Measurements from ENCODE around the gene ARSI.

ARSI gene

DNA sequence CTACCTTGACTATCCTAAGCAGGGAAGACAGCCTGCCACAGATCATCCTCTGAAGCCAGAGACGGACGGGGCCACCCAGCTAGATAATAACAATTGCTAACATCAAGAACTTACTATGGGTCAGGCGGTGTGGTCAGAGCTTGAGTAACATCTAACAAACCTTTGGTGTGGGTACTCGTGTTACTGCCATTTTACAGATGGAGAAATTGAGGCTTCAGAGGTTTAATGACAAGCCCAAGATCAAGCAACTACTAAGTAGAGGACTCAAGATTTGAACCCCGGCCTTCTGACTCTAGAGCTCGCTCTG, 16.7 kb upstream of the ARSI start:
- no peak for TF ChIP-seq ZNF274 (IDR thresholded peaks at IDR 0.05; ENCODE audit: low read depth, low read length)
- H3K4me3 ChIP-seq (ENCODE audit: low read length), result no peak overlapping the region

DNA sequence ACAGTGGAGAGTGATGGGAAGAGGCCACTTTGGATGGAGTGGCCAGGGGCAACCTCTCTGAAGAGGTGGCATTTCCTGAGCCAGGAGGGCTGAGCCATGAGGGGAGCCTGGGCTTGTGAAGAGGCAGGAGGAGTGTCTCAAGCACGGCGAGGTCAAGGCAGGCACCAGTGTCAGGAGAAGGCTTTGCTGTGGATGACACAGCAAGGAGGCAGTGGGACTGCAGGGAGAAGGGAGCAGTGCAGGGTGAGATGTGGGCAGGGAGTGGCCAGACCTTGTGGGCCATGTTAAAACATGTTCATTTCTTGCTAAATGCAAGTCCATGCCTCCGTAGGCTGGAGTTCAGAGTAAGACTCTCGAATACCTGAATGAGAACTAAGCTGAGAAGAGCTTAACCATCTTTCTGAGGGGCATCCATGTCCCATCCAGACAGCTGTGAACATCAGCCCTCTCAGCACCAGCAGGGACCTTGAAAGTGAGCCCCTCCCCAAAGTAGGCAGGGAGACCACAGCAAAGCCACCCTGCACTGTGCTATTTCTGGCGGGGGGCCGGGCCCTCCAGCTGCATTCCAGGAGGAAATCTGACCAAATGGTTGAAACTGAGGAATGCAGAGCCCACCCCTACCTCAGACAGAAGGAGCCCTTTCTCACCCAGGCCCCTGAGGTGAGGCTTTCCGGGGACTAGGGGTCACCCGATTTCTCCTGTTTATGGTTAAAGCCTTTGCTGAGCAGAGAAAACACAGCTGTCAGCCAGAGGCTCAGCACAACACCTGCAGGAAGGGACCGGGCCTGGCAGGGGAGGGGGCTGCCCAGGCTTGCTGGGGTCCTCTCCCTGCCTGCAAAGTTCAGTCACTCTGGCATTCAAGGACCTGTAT, 16.1 kb upstream of the ARSI start:
- TF ChIP-seq ZNF274 (IDR thresholded peaks at IDR 0.05; ENCODE audit: low read depth, low read length), result no peak
- H3K4me3 ChIP-seq (ENCODE audit: low read length), result no peak overlapping the region

DNA sequence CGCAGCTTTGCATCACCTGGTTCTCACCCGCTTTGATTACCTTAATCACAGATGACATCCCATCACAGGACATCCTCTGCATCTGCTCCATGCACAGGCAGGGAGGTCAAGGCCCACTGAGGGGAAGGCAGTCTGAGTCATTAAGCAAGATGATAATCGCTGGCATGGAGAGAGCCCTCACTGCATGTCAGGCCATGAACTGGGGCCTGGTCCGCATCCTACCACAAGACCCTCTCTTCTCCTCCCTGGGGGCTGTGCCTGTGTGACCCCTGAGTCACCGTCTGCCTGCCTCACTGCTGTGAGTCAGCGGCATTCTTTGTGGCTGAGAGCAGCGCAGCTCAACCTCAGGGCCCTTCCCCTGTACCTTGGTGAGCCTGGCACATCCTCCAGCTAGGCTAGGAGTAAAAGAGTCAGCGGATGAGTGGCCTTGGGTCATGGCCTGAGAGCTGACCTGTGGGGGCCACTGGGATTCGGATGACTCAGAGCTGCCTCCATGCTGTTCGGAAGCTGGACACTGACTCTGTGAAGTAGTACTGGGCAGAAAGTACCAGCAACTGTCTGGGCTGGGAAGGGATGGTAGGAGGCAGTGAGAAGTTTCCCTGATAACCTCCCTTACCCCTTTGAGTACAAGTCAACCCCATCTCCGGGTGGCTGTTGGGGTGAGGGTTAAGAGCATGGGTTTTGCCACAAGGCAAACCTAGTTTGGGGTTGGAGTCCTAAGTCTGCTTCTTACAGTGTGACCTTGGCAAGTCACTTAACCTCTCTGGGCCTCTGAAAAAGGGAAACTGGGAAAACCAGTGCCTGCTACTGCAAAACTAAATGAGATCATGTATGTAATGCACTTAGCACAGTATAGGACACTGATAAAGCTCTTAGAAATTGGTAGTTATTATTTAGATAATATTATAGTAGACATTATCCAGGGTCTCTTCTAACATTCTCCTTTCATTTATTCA, 14.6 kb upstream of the ARSI start:
- no peak for TF ChIP-seq ZNF274 (IDR thresholded peaks at IDR 0.05; ENCODE audit: low read depth, low read length)
- H3K4me3 ChIP-seq (ENCODE audit: low read length), result no peak overlapping the region

DNA sequence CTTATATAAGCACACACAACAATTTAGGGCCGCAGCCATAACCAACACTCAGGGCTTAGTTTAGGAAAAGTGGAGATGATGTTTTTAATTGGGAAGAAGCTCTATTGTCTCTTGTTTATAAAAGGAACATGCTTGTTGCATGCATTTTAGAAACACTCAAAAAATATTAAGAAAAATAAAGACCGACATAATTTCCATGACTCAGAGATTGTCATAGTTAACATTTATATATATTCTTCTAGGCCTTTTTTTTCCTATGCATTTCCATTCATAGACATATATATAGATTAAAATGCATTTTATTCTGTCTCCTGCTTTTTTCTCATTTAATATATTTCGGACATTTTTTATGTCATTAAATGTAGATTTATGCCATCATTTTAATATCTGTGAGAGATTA, 13.6 kb upstream of the ARSI start:
- no peak for TF ChIP-seq ZNF274 (IDR thresholded peaks at IDR 0.05; ENCODE audit: low read depth, low read length)
- H3K4me3 ChIP-seq (ENCODE audit: low read length), result no peak overlapping the region

DNA sequence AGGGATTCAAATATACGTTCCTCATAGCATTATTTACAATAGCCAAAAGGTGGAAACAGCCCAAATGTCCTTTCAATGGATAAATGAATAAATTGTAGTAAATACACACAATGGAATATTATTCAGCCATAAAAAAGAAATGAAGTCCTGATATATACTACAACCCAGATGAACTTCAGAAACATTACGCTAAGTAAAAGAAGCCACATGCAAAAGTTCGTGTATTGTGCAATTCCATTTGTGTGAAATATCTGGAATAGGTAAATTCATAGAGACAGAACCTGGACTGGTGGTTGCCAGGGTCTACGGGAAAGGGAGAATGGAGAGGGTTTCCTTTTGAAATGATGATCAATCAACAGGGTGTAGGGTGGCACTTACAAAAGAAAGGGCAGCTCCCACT, 12.5 kb upstream of the ARSI start:
- H3K4me3 ChIP-seq (ENCODE audit: low read length), result no peak overlapping the region
- TF ChIP-seq ZNF274 (IDR thresholded peaks at IDR 0.05; ENCODE audit: low read depth, low read length), result no peak

DNA sequence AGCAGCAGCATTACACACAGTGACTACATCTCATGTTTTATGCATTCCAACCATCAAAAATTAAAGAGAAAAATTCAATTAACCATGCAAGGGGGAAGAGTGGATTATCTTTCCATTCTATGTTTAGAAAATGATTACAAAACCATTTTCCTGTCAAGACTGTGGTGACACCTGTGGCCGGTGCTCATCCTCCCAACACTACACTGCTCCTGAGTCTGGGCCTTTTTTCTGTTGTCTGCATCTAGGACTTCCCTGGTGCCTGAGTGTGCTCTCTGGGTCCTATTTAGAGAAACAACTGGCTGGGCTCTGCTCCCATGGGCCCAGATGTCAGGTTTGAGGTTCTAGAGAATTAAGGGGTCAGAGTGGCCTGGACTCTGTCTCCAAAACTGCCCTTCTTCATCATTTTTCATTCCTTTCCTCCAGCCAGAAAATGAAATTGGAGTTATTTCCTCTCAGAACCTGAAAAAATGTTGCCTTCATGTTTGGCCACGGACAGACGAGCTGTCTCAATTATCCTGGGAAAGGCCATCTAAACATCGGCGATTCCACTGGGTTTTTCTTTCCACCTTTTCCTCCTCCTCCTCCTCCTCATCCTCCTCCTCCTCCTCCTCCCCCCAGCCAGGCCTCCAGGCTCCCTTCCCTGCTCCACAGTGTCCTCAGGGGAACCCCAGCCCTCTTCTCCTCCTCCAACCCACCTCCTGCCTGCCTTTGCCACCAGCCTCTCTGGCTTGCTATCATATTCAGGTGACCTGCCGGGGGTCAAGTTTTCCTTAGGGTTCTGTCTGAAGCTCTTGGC, 11.4 kb upstream of the ARSI start:
- TF ChIP-seq ZNF274 (IDR thresholded peaks at IDR 0.05; ENCODE audit: low read depth, low read length), result no peak
- no peak overlapping the region for H3K4me3 ChIP-seq (ENCODE audit: low read length)

DNA sequence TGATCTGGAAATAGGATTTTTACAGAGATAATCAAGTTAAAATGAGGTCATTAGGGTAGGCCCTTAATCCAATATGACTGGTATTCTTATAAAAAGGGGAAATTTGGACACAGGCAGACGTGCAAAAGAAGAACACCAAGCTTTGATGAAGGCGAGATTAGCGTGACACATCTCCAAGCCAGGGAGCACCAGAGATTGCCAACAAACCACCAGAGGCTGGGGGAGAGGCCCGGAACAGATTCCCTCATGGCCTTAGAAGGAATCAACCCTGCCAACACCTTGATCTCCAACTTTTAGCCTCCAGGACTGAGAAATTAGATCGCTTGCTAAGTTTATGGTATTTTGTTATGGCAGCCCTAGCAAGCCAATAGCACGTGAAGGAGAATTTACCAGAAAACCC, 10.8 kb upstream of the ARSI start:
- no peak overlapping the region for H3K4me3 ChIP-seq (ENCODE audit: low read length)
- no peak for TF ChIP-seq ZNF274 (IDR thresholded peaks at IDR 0.05; ENCODE audit: low read depth, low read length)

DNA sequence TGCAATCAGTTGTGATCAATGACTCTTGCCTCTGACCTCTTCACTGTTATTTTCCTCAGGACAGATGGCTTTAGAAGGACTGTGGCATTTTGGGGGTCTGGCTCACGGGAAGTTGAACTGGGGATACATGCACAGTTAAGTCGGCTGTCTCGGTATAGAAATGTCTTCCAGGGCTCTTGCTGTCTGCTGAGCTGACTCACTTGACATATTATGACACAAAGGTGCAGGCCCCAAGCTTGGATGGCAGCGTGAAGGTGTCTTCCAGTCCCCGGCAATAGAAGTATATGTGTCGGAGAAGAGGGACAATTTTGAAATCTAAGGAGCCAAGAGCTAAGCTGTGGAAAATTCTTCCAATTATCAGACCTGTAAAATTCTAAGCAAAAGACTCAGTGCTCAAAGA, 9.8 kb upstream of the ARSI start:
- TF ChIP-seq ZNF274 (IDR thresholded peaks at IDR 0.05; ENCODE audit: low read depth, low read length), result no peak
- no peak overlapping the region for H3K4me3 ChIP-seq (ENCODE audit: low read length)

DNA sequence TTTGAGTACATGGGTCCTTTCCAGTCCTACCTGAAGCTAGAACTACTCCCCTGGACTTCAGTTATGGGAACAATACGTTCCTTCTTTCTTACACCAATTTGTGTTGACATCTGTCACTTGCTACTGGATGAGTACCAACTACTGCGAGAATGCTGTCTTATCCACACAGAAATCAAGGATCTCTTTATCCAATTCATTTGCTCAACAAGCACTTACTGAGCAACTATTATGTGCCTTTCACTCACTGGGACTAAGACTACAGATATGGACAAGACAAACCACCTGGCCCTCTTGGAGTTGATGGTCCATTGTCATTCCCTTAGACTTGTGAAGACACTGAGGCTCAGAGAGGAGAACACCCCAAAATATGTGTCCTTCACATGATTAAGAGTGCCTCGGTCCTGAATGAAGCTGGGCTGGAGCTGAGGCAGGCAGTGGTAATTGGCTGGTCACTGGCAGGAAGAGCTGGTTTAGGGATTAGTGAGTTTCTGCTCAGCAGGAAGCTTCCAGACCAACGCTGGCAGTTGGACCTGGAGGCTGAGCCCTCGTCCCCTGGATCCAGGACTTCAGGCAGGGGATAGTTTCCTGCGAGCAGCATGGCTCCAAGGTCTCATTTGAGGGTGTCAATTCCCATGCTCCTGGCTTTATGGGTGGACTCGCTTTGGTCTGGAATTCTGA, 8.4 kb upstream of the ARSI start:
- H3K4me3 ChIP-seq (ENCODE audit: low read length), result no peak overlapping the region
- no peak for TF ChIP-seq ZNF274 (IDR thresholded peaks at IDR 0.05; ENCODE audit: low read depth, low read length)

DNA sequence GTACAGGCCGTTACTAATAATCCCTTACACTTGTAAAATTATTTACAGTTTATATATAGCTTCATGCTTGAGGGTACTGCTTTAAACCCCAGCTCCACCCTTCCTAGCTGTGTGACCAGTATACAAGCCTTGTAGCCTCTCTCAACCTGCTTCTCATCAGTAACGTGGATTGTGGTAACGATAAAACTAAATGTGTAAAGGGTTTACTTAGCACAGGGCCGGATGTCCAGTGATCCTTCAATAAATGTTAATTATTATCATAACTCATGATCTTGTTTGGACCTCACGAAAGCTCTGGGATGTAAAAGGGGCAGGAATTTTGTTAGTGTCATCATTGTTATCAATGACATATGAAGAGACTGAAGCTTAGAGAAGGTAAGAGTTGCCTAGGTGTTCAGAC, 7.5 kb upstream of the ARSI start:
- H3K4me3 ChIP-seq (ENCODE audit: low read length), result no peak overlapping the region
- TF ChIP-seq ZNF274 (IDR thresholded peaks at IDR 0.05; ENCODE audit: low read depth, low read length), result no peak

DNA sequence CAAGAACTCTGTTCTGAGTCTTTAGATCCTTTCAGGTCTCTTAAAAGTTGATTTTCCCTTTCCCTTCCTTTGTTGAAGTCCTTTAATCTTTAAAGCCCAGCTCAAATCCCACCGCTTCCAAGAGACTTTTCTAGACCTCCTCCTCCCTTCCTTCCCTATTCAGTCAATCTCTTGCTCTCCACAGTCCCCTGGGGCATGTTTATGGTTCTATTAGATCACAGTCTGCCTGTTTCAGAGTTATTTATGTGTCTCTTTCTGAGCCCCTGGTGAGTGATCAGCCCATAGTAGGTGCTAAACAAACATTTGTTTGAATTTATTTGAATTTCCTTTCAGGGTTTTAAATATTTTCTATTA, 7.2 kb upstream of the ARSI start:
- TF ChIP-seq ZNF274 (IDR thresholded peaks at IDR 0.05; ENCODE audit: low read depth, low read length), result no peak

DNA sequence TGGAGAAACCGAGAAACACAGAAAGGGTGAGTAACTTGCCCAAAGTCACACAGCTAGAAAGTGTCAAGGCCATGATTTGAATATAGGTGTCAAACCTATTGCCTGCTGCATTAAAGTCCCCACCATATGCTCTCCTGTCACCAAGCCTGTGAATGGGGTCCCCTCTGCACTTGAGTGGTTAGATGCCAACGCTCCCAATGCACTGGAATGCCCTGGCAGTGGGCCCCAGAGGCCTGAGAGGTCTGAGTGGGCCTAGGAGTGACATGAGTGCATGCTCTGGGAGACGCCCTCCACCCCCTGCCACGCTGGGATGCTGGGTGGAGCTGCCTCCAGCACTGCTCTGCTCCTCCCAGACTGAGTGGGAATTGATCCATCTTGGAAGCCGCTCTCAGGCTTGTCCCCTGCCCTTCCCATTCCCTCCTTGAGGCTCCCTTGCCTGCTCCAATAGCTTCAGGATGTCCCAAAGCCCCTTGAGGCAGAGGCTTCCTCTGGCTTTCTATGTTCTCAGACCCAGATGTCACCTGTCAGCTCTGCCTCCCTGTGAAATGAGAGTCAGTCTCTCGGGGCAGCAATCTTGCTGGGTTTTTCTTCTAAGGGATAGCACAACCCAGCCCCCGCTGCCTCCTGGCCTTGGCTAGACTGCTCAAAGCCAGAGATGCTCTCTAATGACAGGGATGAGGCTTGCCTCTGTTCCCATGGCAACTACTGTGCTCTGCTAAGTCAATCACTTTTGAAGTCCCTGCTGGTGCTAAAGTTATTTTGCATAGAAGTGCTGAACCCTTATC, 6.6 kb upstream of the ARSI start:
- TF ChIP-seq ZNF274 (IDR thresholded peaks at IDR 0.05; ENCODE audit: low read depth, low read length), result no peak

More for the DNA sequence above, 7.2 kb upstream of the ARSI start:
- no peak overlapping the region for H3K4me3 ChIP-seq (ENCODE audit: low read length)

More for the DNA sequence above, 6.6 kb upstream of the ARSI start:
- no peak overlapping the region for H3K4me3 ChIP-seq (ENCODE audit: low read length)
